Stimulated activated CD8-positive, alpha-beta memory T cell treated with anti-CD3 and anti-CD28 coated beads, Interleukin-15, amount 100 ng/mL, for 48 hours (primary cell): ENCODE results near the gene PRAMEF14.
"Not testable (repeated sequence)": the region's sequence is repeated elsewhere in the genome, so short reads cannot be mapped to it uniquely, and the experiment has no call there.

Source experiments
- DNase-seq, 2 donors: peaks; one replicate each; pipeline ENCODE4 v3.0.0-alpha.2; 2020; ENCODE audit warnings: low read depth in 2 of 2

The PRAMEF14 gene

DNA sequence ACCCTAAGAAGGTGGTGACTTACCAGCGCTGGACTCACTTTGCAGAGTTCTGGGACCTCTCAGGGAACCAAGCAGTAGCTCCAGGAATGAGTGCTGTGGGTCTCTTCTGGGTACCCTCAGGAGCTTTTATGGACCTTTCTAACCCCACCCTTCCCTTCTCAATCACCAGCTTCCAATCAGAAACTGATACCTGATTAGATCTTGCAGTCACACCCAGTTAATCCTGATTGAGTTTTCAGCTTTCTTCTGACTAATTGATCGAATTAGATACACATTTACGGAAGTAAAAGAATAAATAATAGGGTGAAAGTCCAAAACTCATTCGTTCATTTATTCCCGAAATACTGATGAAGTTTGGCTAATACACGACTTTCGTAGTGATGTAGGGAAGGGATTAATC, at the start of gene PRAMEF14:
TSS of gene PRAMEF14 (minus strand) at position 101 of the 400 bp plus-strand sequence. CDS start 1,820 bp downstream, outside the sequence.
- not testable (repeated sequence) for DNase-seq

- DNase-seq: not testable (repeated sequence)
Observed at GRCh38 chr1:13395311-13395710, 48.4 kb upstream of the PRAMEF14 start.

- DNase-seq: not testable (repeated sequence)
Observed at GRCh38 chr1:13394761-13395160, 47.8 kb upstream of the PRAMEF14 start.

DNA sequence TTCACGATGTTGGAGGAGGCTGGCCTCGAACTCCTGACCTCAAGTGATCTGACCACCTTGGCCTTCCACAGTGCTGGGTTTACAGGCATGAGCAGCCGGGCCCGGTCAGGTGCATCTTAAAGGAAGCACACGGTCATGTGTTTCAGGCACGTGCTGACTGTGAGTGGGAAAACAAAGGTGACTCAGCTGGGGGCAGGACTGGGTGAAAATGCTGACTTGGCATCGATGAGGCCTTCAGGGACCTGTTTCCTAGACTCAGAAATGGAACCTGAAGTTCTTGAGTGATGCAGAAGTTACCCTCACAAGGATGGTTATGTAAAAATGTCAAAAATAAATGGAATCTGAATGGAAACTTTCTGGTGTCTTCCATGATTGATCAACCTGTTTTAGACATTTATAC, 46.1 kb upstream of the PRAMEF14 start:
- DNase-seq: not testable (repeated sequence)

DNA sequence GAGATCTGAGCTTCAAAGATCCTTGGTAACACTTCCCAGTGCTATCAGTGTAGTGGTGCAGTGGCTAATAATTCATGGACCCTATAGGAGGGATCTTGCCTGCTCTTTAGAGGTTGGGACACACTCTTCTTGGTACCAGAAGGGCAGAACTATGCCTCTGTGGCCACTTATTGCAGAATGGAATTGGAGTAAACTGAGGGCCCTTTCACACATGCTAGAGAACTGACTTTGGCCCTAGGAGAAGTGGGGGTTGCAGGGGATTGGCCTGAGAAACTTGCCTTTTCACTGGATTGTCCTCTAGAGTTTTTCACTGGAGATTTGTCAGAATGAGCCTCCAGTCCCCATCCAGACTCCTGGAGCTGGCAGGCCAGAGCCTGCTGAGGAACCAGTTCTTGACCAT, 42.4 kb upstream of the PRAMEF14 start, which contains the start of gene PRAMEF17:
TSS of gene PRAMEF17 (plus strand) at position 301 of the 400 bp plus-strand sequence. CDS start at position 327, 26 bp downstream.
- DNase-seq: not testable (repeated sequence)

GRCh38 chr1:13380380-13380779, 33.4 kb upstream of the PRAMEF14 start:
- DNase-seq: not testable (repeated sequence)

DNA sequence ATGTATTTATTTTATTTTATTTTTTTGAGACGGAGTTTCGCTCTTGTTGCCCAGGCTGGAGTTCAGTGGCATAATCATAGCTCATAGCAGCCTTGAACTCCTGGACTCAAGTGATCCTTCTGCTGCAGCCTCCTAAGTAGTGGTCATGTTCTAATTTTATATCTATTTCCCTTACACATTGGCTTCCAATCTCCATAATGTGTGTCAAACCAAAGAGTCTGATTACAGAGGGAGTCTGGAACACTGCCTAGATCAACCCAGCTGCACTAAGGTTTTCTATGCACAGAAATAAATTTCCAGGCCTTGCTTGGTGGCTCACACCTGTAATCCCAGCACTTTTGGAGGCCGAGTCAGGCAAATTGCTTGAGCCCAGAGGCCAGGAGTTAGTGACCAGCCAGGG, 32.0 kb upstream of the PRAMEF14 start:
- not testable (repeated sequence) for DNase-seq

DNA sequence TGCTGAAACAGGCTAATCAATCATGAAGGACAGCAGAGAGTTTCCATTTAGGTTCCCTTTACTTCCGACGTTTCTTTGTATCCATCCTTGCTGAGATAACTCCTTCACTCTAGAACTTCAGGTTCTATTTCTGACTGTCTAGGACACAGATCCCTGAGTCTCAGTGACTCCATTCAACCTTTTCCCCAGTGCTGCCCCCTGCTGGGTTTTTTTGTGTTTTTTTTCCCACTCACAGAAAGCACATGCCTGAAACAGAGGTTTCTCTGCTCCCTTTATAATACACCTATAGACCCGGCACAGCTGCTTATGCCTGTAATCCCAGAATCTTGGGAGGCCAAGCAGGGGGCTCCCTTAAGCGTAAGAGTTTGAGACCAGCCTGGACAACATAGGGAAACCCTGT, 21.6 kb upstream of the PRAMEF14 start:
- not testable (repeated sequence) for DNase-seq

DNA sequence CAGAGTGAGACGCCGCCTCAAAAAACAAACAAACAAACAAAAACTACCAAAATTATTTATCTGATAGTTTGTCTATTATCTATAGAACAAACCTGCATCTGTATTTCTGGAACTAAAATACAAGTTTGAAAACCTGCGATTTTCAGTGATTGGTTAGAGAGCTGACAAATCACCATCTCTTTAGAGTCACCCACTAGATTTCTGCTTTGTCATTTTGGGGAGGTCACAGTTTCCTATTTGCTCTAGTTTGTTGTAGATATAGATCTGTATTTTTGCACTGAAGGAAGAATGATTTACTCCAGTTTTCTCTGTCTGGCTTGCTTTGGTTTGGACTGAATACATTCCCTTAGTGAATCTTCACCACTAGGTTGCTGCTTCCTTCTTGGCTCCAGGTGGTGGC, 19.6 kb upstream of the PRAMEF14 start:
- not testable (repeated sequence) for DNase-seq

- DNase-seq: not testable (repeated sequence)
Observed at GRCh38 chr1:13364928-13365327, 18.0 kb upstream of the PRAMEF14 start.

DNA sequence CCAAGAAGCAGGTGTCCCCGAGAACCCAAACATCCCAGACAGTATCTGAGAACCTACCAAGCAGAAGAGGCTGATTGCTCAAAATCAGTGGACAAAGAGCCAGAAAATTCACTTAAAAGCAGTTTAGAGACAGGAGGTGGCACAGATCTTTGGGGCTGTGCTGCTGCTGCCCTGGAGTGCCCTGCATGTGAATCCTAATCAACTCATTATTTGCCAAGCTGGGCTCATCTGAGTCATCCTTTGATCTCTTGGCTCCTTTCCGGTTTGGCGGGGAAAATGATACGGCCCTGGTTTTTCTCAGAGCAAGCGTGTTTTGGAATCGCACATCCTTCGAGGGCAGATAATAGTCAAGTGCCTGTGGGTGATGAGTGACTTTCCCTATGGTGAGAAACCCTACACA, 15.4 kb upstream of the PRAMEF14 start:
- DNase-seq: not testable (repeated sequence)

DNA sequence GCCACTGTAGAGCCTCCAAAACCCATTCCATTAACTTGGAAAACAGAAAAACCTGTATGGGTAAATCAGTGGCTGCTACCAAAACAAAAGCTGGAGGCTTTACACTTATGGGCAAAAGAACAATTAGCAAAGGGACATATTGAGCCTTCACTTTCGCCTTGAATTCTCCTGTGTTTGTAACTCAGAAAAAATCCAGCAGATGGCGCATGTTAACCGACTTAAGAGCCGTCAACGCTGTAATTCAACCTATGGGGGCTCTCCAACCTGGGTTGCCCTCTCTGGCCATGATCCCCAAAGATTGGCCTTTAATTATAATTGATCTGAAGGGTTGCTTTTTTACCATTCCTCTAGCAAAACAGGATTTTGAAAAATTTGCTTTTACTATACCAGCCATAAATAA, 9.8 kb upstream of the PRAMEF14 start:
- DNase-seq: not testable (repeated sequence)

- DNase-seq: not testable (repeated sequence)
Observed at GRCh38 chr1:13354475-13354874, 7.5 kb upstream of the PRAMEF14 start.

DNA sequence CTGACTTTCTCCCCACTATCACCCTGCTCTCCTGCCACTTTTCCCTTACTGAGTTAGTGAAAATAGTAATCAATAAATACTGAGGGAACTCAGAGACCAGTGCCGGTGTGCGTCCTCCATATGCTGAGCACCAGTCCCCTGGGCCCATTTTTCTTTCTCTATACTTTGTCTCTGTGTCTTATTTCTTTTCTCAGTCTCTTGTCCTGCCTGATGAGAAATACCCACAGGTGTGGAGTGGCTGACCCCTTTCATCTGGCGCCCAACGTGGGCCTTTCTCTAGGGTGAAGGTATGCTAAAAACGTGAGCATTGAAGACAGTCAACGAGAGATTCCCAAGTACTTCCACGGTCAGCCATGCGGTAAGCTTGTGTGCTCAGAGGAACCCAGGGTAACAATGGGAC, 6.5 kb upstream of the PRAMEF14 start:
- DNase-seq: not testable (repeated sequence)

DNA sequence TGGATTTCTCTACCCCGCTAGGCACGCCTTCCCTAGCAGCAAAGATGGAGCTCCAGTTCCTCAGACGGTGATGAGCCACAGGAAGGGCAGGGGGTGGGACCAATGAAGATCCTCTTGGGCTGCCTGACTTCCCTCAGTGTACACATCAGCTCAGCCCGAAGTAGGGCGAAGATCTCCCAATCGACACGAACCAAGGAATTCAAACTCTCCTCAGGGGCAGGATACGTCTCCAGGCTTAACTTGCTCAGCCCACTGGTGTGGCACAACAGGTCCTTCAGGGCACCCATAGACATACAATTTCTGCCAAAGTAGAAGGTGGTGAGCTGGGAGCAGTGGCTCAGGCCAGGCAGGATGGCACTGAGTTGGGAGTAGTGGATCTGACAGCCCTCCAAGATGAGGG, 4.4 kb downstream of the PRAMEF14 start:
- DNase-seq: not testable (repeated sequence)

- DNase-seq: not testable (repeated sequence)
Observed at GRCh38 chr1:13315281-13315680, 31.7 kb downstream of the PRAMEF14 start, which contains the start of gene PRAMEF15. Gene PRAMEF15 (plus strand): TSS chr1:13315581. CDS start chr1:13318408, 2,827 bp downstream.

- not testable (repeated sequence) for DNase-seq
Observed at GRCh38 chr1:13303239-13303638, 43.7 kb downstream of the PRAMEF14 start, which contains the start of gene PRAMEF33. Gene PRAMEF33 (plus strand): TSS chr1:13303539. CDS start chr1:13305955, 2,416 bp downstream.

DNA sequence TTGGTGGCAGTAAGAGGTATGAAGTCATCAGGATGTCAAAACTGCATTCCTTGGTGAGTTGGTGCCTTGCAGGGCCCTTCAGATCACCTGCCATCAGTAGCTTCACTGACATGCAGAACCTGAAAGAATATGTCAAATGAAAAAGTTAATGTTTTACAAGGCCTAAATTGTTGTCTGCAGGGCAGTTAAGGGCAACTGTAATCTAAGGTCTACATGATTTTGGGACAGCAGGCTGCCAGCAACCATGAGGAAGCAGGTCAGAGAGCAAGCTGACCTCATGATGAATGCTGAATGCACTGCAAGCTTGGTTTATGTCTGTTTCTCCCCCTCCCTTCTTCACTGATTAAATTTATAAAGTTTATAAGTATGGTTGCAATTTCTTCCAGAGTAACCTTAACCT, 44.7 kb downstream of the PRAMEF14 start:
- not testable (repeated sequence) for DNase-seq

- DNase-seq: not testable (repeated sequence)
Observed at GRCh38 chr1:13298699-13299098, 48.2 kb downstream of the PRAMEF14 start.

DNA sequence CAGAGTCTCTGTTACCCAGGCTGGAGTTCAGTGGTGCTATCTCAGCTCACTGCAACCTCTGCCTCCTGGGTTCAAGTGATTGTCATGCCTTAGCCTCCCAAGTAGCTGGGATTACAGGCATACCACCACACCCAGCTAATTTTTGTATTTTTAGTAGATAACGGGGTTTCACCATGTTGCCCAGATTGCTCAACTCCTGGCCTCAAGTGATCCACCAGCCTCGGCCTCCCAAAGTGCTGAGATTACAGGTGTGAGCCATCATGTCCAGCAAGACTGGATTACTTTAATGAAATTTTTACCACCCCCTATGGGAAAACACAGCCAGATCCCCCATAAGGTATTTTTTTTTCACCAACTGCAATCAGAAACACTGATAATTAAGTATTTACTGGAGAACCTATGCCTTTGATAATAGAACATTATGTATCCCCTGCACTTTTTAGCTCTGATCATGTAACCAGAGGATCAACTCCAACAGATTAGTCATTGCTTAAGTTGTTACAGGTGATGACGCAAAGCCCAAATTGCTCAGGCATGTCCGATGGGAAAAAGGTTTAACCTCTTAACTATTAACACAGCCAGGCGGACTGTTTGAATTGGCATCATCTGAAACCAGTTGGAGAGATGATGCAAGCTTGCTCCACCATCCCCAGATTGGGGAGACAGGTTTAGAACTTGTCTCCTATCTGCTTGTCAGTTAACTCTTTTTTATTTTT, 49.6 kb downstream of the PRAMEF14 start:
- DNase-seq: not testable (repeated sequence)
